Measurements from ENCODE around the gene CAPN5.

The CAPN5 gene

DNA sequence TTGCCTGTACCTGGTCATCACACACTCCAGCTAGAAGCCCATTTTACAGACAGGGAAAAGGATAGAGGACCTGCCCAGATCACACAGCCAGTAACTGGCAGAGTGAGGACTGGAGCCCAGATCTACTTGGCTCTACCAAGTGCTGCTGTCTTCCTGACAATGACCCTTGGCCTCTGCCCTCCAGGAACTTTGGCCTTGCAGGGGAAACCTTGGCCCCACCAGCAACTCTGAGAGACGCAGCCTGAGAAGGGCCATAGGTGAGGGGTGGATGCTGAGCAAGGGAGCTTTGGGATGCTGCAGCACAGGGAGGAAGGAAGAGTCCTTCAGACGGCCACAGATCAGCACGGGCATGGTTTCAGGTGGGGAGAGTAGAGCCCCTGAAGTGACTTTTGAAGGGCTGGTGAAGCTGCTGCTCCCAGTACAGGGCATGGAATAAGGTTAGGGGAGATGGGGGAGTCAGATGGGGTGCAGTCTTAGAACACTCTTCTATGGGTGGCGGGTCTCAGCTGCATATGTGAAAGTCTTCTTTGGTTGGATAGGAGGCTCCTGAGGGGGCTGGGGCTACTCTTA is 2.0 kb upstream of the CAPN5 start:
- no peak overlapping the region for H3K27ac ChIP-seq

DNA sequence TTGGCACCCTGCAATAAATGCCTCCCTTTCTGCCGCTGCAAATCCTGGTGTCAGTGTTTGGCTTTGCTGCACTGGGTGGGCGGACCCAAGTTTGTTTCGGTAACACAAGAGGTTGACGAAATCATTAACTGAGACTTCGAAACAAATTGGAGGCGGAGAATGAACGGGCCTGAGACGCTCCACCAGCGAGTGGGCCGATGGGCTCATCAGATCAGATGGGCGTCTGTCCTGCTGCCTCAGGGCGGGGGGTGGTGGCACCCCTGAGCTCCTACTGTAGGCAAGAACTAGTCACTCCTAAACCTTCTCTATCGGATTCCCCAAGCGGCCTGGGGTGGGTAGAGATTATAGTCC is 918 bp upstream of the CAPN5 start:
- TF ChIP-seq, protein P1, sequence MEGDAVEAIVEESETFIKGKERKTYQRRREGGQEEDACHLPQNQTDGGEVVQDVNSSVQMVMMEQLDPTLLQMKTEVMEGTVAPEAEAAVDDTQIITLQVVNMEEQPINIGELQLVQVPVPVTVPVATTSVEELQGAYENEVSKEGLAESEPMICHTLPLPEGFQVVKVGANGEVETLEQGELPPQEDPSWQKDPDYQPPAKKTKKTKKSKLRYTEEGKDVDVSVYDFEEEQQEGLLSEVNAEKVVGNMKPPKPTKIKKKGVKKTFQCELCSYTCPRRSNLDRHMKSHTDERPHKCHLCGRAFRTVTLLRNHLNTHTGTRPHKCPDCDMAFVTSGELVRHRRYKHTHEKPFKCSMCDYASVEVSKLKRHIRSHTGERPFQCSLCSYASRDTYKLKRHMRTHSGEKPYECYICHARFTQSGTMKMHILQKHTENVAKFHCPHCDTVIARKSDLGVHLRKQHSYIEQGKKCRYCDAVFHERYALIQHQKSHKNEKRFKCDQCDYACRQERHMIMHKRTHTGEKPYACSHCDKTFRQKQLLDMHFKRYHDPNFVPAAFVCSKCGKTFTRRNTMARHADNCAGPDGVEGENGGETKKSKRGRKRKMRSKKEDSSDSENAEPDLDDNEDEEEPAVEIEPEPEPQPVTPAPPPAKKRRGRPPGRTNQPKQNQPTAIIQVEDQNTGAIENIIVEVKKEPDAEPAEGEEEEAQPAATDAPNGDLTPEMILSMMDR (IDR thresholded peaks at IDR 0.05): no peak
- no peak for TF ChIP-seq ZFX (IDR thresholded peaks at IDR 0.05; ENCODE audit: borderline replicate concordance)
- no peak overlapping the region; the same call in 1 of the 2 replicates for H3K27ac ChIP-seq

More for the DNA sequence above, 2.0 kb upstream of the CAPN5 start:
- TF ChIP-seq, protein P1 (IDR thresholded peaks at IDR 0.05): no peak
- TF ChIP-seq ZFX (IDR thresholded peaks at IDR 0.05; ENCODE audit: borderline replicate concordance): no peak

DNA sequence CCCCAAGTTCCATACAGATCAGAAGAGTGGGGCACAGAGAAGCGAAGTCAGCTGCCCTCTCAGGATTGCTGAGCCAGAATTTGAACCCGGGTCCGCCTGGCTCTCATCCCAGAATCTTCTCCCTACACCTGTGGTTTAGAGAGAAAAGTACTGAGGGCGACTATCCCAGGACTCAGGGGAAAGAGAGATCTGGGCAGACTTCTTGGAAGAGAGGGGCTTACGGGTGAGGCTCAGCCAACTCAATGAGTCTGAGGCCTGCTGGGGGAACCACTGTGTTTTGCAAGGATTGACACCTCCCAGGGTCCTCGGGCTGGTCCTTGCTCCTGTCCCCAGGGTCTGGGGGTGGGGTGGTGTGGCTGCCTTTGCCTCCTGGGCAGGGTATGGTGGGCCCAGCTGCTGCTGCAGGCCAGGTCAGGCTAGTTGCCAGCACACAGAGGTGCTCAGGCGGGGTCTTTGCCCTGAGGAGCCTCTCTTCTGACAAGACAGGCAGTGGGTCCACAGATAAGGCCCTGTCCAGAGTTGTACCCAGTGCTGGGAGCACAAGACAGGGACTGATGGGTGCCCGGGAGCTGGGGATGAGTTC is 1.2 kb downstream of the CAPN5 start:
- H3K27ac ChIP-seq: no peak overlapping the region
- TF ChIP-seq ZFX (IDR thresholded peaks at IDR 0.05; ENCODE audit: borderline replicate concordance): no peak
- TF ChIP-seq, protein P1 (IDR thresholded peaks at IDR 0.05): no peak

- no peak overlapping the region for H3K27ac ChIP-seq
- TF ChIP-seq, protein P1 (IDR thresholded peaks at IDR 0.05): no peak
- no peak for TF ChIP-seq ZFX (IDR thresholded peaks at IDR 0.05; ENCODE audit: borderline replicate concordance)
Measured at GRCh38 chr11:77068457-77069335, 1.9 kb downstream of the CAPN5 start.

DNA sequence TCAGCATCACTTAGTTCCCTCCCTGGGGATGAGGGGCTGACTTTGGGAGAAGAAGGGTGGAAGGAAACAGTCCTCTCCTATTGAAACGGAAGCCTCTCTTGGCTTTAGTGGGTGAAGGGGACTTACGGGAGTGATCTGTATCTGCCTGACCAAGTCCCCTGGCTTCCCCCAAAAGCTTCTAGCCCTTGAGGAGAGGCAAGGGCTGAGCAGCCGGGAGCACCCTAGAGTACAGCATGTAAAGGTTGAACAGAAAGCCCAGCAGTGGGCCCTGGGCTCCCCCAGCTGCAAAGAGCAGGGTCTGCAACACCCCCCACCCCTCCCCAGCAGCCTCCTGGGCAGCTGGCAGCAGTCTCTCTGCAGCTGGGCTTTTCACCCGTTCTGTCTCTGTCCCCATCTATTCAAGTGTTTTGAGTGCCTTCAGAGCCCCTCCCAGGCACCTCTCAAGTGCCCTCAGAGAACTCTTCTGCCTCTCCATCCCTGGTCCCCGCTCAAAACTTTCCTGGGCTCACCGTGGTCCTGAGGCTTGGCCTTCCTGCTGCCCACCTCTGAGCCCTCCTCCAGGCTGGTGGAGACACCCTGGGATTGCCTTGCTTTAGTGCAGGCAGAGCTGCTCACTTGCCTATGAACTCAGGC is 2.7 kb downstream of the CAPN5 start:
- no peak for TF ChIP-seq ZFX (IDR thresholded peaks at IDR 0.05; ENCODE audit: borderline replicate concordance)
- TF ChIP-seq, protein P1 (IDR thresholded peaks at IDR 0.05): no peak
- no peak overlapping the region for H3K27ac ChIP-seq

- H3K27ac ChIP-seq: no peak overlapping the region
- TF ChIP-seq ZFX (IDR thresholded peaks at IDR 0.05; ENCODE audit: borderline replicate concordance): no peak
- TF ChIP-seq, protein P1 (IDR thresholded peaks at IDR 0.05): no peak
Measured at GRCh38 chr11:77069969-77070582, 3.3 kb downstream of the CAPN5 start.
